HEK293 (cell line): ENCODE measurements around the gene CSNK2A1.

Source experiments
- CTCF ChIA-PET: fragments of 350-600 bp; formaldehyde crosslinking; extraction: SDS; loops from one replicate; lab custom pipeline; 2021; ENCODE audit warnings: antibody characterized with exemption; lab: Yijun Ruan, JAX
- POLR2A ChIA-PET: fragments of 300-600 bp; formaldehyde crosslinking; extraction: SDS; loops from one replicate; lab custom pipeline; 2020; ENCODE audit warnings: antibody characterized with exemption, inconsistent platforms; lab: Yijun Ruan, JAX
- H3K27ac ChIP-seq: fragments of 200-500 bp; sonication (Bioruptor generic); 2 replicates; pipeline ENCODE4 v1.5.1; 2014; ENCODE audit warnings: low read depth, low read length, control low read depth, inconsistent platforms; ENCODE audit errors: extremely low read depth
- H3K36me3 ChIP-seq, 2 experiments: fragments of 200-500 bp in 1 of 2; sonication (Bioruptor generic) in 1 of 2; 1 replicate in 1 of 2; 2 replicates in 1 of 2; pipeline ENCODE4 v1.5.1; 2014 to 2017; ENCODE audit warnings: inconsistent platforms in 2 of 2, low read length in 2 of 2; ENCODE audit not compliant: control insufficient read depth in 2 of 2, insufficient read depth in 1 of 2
- H3K4me1 ChIP-seq: fragments of 200-500 bp; sonication (Bioruptor generic); 2 replicates; pipeline ENCODE4 v1.5.1; 2014; ENCODE audit warnings: mild to moderate bottlenecking, low read length, inconsistent platforms; ENCODE audit not compliant: control insufficient read depth, insufficient read depth
- H3K4me3 ChIP-seq: 2 replicates; pipeline ENCODE4 v1.5.1; 2011; ENCODE audit warnings: low read depth, mild to moderate bottlenecking, control low read depth, low read length, moderate library complexity
- H3K9me3 ChIP-seq: fragments of 200-500 bp; sonication (Bioruptor generic); 2 replicates; pipeline ENCODE4 v1.5.1; 2014; ENCODE audit warnings: low read depth, low read length, inconsistent platforms; ENCODE audit not compliant: control insufficient read depth, insufficient read depth
- HOXA7 ChIP-seq: sonication (generic); formaldehyde crosslinking; IDR thresholded peaks from 2 replicates; pipeline ENCODE4 v1.8.1; 2022; ENCODE audit warnings: missing genetic modification reagents, borderline replicate concordance
- HOXC10 ChIP-seq: sonication (generic); formaldehyde crosslinking; IDR thresholded peaks from 2 replicates; pipeline ENCODE4 v1.8.1; 2023; ENCODE audit warnings: mild to moderate bottlenecking, missing genetic modification reagents
- IKZF3 ChIP-seq: fragments of 450-650 bp; IDR thresholded peaks from 2 replicates; pipeline ENCODE4 v1.5.0; 2018; ENCODE audit warnings: missing biosample characterization, mild to moderate bottlenecking, missing genetic modification characterization, moderate library complexity
- SETDB1 ChIP-seq: IDR thresholded peaks from one replicate; pipeline ENCODE4 v1.6.1; 2017; ENCODE audit warnings: mild to moderate bottlenecking, low read length, moderate library complexity, mixed read lengths; ENCODE audit not compliant: insufficient read length
- ZBTB7A ChIP-seq: fragments of 450-650 bp; formaldehyde crosslinking; IDR thresholded peaks from 2 replicates; pipeline ENCODE4 v1.5.1; 2016; ENCODE audit warnings: low read depth, missing biosample characterization, missing genetic modification characterization
- ZBTB8A ChIP-seq: fragments of 450-650 bp; formaldehyde crosslinking; IDR thresholded peaks from 2 replicates; pipeline ENCODE4 v1.5.1; 2016; ENCODE audit warnings: missing biosample characterization, missing genetic modification characterization
- ZFP37 ChIP-seq: fragments of 450-650 bp; formaldehyde crosslinking; IDR thresholded peaks from 2 replicates; pipeline ENCODE4 v1.5.1; 2016; ENCODE audit warnings: missing biosample characterization, missing genetic modification characterization
- ZNF221 ChIP-seq: fragments of 450-650 bp; formaldehyde crosslinking; IDR thresholded peaks from 2 replicates; pipeline ENCODE4 v1.5.1; 2017; ENCODE audit warnings: missing biosample characterization, missing genetic modification characterization, borderline replicate concordance
- ZNF335 ChIP-seq: fragments of 450-650 bp; formaldehyde crosslinking; conservative IDR thresholded peaks from 2 replicates; pipeline ENCODE4 v1.5.1; 2016; ENCODE audit warnings: missing biosample characterization, missing genetic modification characterization
- ZNF423 ChIP-seq: fragments of 450-650 bp; formaldehyde crosslinking; IDR thresholded peaks from 2 replicates; pipeline ENCODE4 v1.5.1; 2016; ENCODE audit warnings: missing biosample characterization, missing genetic modification characterization
- ZNF529 ChIP-seq: fragments of 450-650 bp; formaldehyde crosslinking; IDR thresholded peaks from 2 replicates; pipeline ENCODE4 v1.5.1; 2017; ENCODE audit warnings: missing genetic modification characterization, missing biosample characterization; ENCODE audit not compliant: insufficient replicate concordance
- ZNF561 ChIP-seq: fragments of 450-650 bp; IDR thresholded peaks from 2 replicates; pipeline ENCODE4 v1.5.1; 2018; ENCODE audit warnings: missing biosample characterization, missing genetic modification characterization, borderline replicate concordance
- ZNF677 ChIP-seq: fragments of 450-650 bp; IDR thresholded peaks from 2 replicates; pipeline ENCODE4 v1.5.0; 2018; ENCODE audit warnings: missing biosample characterization, mild to moderate bottlenecking, missing genetic modification characterization, moderate library complexity
- ZNF791 ChIP-seq: fragments of 450-650 bp; formaldehyde crosslinking; IDR thresholded peaks from 2 replicates; pipeline ENCODE4 v1.5.1; 2016; ENCODE audit warnings: missing biosample characterization, missing genetic modification characterization
- ZNF830 ChIP-seq: fragments of 450-650 bp; IDR thresholded peaks from 2 replicates; pipeline ENCODE4 v1.5.0; 2018; ENCODE audit warnings: missing biosample characterization, missing genetic modification characterization, low read depth, mild to moderate bottlenecking, moderate library complexity
- ZSCAN16 ChIP-seq: fragments of 450-650 bp; formaldehyde crosslinking; IDR thresholded peaks from 2 replicates; pipeline ENCODE4 v1.5.1; 2016; ENCODE audit warnings: missing biosample characterization, missing genetic modification characterization
- TF ChIP-seq, protein P1 (sequence below): fragments of 450-650 bp; formaldehyde crosslinking; IDR thresholded peaks from 2 replicates; pipeline ENCODE4 v1.5.1; 2017; ENCODE audit warnings: missing biosample characterization, missing genetic modification characterization
- TF ChIP-seq, protein P2 (sequence below): fragments of 450-650 bp; formaldehyde crosslinking; IDR thresholded peaks from 2 replicates; pipeline ENCODE4 v1.5.1; 2016; ENCODE audit warnings: missing biosample characterization, missing genetic modification characterization
- TF ChIP-seq, protein P3 (sequence below): fragments of 450-650 bp; formaldehyde crosslinking; IDR thresholded peaks from 2 replicates; pipeline ENCODE4 v1.5.1; 2016; ENCODE audit warnings: missing biosample characterization, missing genetic modification characterization
- TF ChIP-seq, protein P4 (sequence below): fragments of 450-650 bp; formaldehyde crosslinking; IDR thresholded peaks from 2 replicates; pipeline ENCODE4 v1.5.1; 2016; ENCODE audit warnings: missing biosample characterization, missing genetic modification characterization, borderline replicate concordance

The CSNK2A1 gene

DNA sequence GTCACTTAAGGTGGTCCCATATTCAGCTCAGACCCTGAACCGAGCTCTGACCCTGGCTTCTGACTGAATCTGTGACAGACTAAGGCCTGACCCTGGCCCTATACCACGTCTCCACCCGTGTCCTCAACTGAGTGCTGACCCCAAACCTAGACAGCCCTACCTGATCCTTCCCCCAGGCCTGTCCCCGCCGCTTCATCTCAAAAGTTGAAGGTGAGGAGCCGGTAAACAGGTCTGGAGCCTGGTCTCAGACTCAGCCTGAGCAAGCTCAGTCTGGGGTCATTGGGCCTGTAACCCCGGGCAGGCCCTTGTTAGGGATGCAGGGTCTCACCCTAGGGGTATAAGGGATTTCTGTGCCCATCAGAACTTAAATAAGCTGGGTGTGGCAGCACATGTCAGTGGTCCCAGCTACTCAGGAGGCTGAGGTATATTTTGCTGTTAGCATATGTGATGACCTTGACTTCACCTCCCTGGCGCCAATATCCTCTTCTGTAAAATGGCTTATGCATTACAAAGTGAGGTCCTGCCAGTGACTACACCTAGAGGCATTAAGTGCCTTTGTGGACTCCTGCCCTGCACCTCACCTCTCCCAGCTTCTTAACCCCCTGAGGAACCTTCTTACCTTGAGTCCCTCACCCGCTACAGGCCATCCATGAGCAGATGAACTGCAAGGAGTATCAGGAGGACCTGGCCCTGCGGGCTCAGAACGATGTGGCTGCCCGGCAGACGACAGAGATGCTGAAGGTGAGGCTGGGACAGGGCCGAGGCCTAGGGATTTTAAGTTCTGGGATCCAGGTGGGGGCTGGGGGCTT is 115.5 kb downstream of the CSNK2A1 start:
- no peaks in the 10 kb centered on the region for H3K9me3 ChIP-seq
- no peak for TF ChIP-seq HOXC10 (CRISPR knock-in tag)
- TF ChIP-seq ZFP37 (tag by site-specific recombination), result no peak
- TF ChIP-seq SETDB1, result no peak
- no peak for TF ChIP-seq ZNF529 (tag by site-specific recombination)
- no peak for TF ChIP-seq ZSCAN16 (tag by site-specific recombination)
- TF ChIP-seq ZBTB8A, result no peak
- TF ChIP-seq HOXA7 (CRISPR knock-in tag), result no peak
- TF ChIP-seq ZNF791 (tag by site-specific recombination), result no peak
- no peak for TF ChIP-seq ZNF335 (tag by site-specific recombination)
- TF ChIP-seq ZNF830 (tag by site-specific recombination), result no peak
- TF ChIP-seq, protein P1, sequence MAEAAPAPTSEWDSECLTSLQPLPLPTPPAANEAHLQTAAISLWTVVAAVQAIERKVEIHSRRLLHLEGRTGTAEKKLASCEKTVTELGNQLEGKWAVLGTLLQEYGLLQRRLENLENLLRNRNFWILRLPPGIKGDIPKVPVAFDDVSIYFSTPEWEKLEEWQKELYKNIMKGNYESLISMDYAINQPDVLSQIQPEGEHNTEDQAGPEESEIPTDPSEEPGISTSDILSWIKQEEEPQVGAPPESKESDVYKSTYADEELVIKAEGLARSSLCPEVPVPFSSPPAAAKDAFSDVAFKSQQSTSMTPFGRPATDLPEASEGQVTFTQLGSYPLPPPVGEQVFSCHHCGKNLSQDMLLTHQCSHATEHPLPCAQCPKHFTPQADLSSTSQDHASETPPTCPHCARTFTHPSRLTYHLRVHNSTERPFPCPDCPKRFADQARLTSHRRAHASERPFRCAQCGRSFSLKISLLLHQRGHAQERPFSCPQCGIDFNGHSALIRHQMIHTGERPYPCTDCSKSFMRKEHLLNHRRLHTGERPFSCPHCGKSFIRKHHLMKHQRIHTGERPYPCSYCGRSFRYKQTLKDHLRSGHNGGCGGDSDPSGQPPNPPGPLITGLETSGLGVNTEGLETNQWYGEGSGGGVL (tag by site-specific recombination), result no peak
- no peak for TF ChIP-seq ZNF561
- TF ChIP-seq, protein P2, sequence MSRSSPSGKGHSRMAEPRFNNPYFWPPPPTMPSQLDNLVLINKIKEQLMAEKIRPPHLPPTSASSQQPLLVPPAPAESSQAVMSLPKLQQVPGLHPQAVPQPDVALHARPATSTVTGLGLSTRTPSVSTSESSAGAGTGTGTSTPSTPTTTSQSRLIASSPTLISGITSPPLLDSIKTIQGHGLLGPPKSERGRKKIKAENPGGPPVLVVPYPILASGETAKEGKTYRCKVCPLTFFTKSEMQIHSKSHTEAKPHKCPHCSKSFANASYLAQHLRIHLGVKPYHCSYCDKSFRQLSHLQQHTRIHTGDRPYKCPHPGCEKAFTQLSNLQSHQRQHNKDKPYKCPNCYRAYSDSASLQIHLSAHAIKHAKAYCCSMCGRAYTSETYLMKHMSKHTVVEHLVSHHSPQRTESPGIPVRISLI, result no peak
- no peak for TF ChIP-seq ZNF221 (tag by site-specific recombination)
- TF ChIP-seq ZNF677, result no peak
- TF ChIP-seq, protein P3, sequence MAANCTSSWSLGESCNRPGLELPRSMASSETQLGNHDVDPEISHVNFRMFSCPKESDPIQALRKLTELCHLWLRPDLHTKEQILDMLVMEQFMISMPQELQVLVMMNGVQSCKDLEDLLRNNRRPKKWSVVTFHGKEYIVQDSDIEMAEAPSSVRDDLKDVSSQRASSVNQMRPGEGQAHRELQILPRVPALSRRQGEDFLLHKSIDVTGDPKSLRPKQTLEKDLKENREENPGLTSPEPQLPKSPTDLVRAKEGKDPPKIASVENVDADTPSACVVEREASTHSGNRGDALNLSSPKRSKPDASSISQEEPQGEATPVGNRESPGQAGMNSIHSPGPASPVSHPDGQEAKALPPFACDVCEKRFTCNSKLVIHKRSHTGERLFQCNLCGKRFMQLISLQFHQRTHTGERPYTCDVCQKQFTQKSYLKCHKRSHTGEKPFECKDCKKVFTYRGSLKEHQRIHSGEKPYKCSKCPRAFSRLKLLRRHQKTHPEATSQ (tag by site-specific recombination), result no peak
- no peak for TF ChIP-seq ZNF423 (tag by site-specific recombination)
- TF ChIP-seq, protein P4, sequence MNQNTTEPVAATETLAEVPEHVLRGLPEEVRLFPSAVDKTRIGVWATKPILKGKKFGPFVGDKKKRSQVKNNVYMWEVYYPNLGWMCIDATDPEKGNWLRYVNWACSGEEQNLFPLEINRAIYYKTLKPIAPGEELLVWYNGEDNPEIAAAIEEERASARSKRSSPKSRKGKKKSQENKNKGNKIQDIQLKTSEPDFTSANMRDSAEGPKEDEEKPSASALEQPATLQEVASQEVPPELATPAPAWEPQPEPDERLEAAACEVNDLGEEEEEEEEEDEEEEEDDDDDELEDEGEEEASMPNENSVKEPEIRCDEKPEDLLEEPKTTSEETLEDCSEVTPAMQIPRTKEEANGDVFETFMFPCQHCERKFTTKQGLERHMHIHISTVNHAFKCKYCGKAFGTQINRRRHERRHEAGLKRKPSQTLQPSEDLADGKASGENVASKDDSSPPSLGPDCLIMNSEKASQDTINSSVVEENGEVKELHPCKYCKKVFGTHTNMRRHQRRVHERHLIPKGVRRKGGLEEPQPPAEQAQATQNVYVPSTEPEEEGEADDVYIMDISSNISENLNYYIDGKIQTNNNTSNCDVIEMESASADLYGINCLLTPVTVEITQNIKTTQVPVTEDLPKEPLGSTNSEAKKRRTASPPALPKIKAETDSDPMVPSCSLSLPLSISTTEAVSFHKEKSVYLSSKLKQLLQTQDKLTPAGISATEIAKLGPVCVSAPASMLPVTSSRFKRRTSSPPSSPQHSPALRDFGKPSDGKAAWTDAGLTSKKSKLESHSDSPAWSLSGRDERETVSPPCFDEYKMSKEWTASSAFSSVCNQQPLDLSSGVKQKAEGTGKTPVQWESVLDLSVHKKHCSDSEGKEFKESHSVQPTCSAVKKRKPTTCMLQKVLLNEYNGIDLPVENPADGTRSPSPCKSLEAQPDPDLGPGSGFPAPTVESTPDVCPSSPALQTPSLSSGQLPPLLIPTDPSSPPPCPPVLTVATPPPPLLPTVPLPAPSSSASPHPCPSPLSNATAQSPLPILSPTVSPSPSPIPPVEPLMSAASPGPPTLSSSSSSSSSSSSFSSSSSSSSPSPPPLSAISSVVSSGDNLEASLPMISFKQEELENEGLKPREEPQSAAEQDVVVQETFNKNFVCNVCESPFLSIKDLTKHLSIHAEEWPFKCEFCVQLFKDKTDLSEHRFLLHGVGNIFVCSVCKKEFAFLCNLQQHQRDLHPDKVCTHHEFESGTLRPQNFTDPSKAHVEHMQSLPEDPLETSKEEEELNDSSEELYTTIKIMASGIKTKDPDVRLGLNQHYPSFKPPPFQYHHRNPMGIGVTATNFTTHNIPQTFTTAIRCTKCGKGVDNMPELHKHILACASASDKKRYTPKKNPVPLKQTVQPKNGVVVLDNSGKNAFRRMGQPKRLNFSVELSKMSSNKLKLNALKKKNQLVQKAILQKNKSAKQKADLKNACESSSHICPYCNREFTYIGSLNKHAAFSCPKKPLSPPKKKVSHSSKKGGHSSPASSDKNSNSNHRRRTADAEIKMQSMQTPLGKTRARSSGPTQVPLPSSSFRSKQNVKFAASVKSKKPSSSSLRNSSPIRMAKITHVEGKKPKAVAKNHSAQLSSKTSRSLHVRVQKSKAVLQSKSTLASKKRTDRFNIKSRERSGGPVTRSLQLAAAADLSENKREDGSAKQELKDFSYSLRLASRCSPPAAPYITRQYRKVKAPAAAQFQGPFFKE (tag by site-specific recombination), result no peak
- no peak for TF ChIP-seq IKZF3 (tag by site-specific recombination)
- TF ChIP-seq ZBTB7A (tag by site-specific recombination), result no peak
- TF ChIP-seq, all 188 proteins: peak for 0
- POLR2A ChIA-PET, result interaction anchor here (0.8 to 1.1 kb wide), 2 partner anchors 18 to 48 kb away, joined by 3 read pairs; no protein-coding TSS in a partner anchor
- Histone ChIP-seq H3K4me3 (no peak overlapping the region), H3K4me1 (no peaks in the 10 kb centered on the region; the same call in 1 of the 2 replicates), H3K36me3 (peaks cover 19 to 73% of the 10 kb centered on the region in 2 experiments; a peak in 2 of 3 replicates), H3K27ac (no peak overlapping the region)
- CTCF ChIA-PET, result interaction anchor here (0.8 to 2.3 kb wide), 5 partner anchors 18 to 97 kb away, joined by 3 to 11 read pairs (median 3); no protein-coding TSS in a partner anchor
